Nephron progenitor cell (in vitro differentiated cells): ENCODE measurements around the gene CARD18.

Source experiments
- DNase-seq: peaks from one replicate; pipeline ENCODE4 v3.0.0; 2021
- H3K27ac Mint-ChIP-seq: 2 replicates; pipeline ENCODE4 v1.8.0; 2021; ENCODE audit warnings: mild to moderate bottlenecking, moderate library complexity, mixed read lengths
- H3K27me3 Mint-ChIP-seq: 2 replicates; pipeline ENCODE4 v1.8.0; 2021; ENCODE audit warnings: mild to moderate bottlenecking, low read depth, mixed read lengths; ENCODE audit not compliant: poor library complexity
- H3K36me3 Mint-ChIP-seq: 2 replicates; pipeline ENCODE4 v1.8.0; 2021; ENCODE audit warnings: low read depth, mixed read lengths
- H3K4me1 Mint-ChIP-seq: 2 replicates; pipeline ENCODE4 v1.8.0; 2021; ENCODE audit warnings: mixed read lengths
- H3K4me3 Mint-ChIP-seq: 2 replicates; pipeline ENCODE4 v1.8.0; 2021; ENCODE audit warnings: mild to moderate bottlenecking, moderate library complexity, mixed read lengths
- H3K9me3 Mint-ChIP-seq: 2 replicates; pipeline ENCODE4 v1.8.0; 2021; ENCODE audit warnings: mild to moderate bottlenecking, moderate library complexity, mixed read lengths
- TF ChIP-seq, protein P1 (sequence below): fragments of 200-600 bp; sonication (generic); IDR thresholded peaks from 2 replicates; pipeline ENCODE4 v1.5.0; 2021; ENCODE audit warnings: antibody characterized with exemption

CARD18 gene

DNA sequence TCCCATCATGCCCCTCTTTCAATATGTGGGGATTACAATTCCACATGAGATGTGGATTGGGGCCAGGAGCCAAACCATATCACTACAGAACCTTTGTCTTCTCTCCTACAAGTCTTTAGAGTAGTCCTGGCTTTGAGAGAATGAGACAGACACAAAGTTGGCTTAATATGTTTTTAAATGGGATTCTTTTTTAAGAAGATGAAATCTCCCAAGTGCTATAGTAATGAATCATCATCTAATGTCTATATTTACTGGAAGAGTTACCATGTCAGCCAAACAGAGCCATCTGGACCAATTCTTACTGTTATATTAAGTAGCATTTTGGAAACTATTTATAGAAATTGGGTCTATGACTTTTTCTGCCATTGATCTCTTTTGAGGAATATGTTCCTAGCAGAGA lies 38.1 kb upstream of the CARD18 start:
- Mint-ChIP-seq H3K9me3 (no peaks in the 10 kb centered on the region), H3K36me3 (no peaks in the 10 kb centered on the region), H3K27me3 (peaks cover 3% of the 10 kb centered on the region), H3K4me1 (no peaks in the 10 kb centered on the region), H3K4me3 (no peak overlapping the region), H3K27ac (no peak overlapping the region)
- DNase-seq = no peak
- TF ChIP-seq, protein P1, sequence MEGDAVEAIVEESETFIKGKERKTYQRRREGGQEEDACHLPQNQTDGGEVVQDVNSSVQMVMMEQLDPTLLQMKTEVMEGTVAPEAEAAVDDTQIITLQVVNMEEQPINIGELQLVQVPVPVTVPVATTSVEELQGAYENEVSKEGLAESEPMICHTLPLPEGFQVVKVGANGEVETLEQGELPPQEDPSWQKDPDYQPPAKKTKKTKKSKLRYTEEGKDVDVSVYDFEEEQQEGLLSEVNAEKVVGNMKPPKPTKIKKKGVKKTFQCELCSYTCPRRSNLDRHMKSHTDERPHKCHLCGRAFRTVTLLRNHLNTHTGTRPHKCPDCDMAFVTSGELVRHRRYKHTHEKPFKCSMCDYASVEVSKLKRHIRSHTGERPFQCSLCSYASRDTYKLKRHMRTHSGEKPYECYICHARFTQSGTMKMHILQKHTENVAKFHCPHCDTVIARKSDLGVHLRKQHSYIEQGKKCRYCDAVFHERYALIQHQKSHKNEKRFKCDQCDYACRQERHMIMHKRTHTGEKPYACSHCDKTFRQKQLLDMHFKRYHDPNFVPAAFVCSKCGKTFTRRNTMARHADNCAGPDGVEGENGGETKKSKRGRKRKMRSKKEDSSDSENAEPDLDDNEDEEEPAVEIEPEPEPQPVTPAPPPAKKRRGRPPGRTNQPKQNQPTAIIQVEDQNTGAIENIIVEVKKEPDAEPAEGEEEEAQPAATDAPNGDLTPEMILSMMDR = no peak

DNA sequence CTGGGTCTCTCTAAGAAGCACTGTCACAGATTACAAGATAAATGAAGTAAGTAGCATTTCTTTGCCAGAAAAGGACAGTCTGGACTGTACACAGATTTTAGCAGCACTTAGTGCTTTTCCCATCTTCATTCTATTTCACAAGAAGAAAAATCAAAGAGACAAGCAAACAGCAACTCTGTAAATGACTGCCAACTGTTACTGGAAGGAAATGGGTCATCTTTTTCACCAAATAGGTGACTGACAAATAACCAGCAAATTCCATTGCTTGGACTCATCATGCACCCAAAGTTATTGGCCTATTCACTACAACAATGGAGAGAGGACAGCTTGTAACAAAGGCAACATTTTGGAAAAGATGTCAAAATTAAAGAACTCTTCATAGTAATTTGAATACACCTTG lies 28.9 kb upstream of the CARD18 start:
- H3K4me3 Mint-ChIP-seq = no peak overlapping the region
- no peaks in the 10 kb centered on the region for H3K27me3 Mint-ChIP-seq
- no peaks in the 10 kb centered on the region for H3K4me1 Mint-ChIP-seq
- H3K27ac Mint-ChIP-seq = no peak overlapping the region
- no peaks in the 10 kb centered on the region for H3K36me3 Mint-ChIP-seq
- TF ChIP-seq, protein P1 = no peak
- peaks cover 4% of the 10 kb centered on the region for H3K9me3 Mint-ChIP-seq
- no peak for DNase-seq

DNA sequence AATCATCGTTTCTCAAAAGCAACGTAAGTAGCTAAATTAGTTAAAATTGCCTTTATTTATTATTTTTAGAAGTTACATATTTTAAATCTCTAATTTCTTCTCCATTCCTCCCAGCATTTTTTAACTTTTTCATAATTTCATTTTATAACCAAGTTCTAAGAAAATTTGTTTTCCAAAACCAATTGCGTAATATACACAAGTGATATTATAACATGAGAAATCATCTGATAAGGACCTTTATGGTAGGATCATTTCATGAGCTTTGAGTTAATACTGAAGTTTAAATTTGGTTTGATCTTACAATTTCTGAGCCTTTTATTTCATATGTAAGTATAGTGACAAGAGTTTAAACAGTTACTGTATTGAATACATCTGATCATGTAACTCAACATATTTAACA lies 27.7 kb upstream of the CARD18 start:
- Mint-ChIP-seq H3K36me3 (no peaks in the 10 kb centered on the region), H3K27me3 (peaks cover 3% of the 10 kb centered on the region), H3K9me3 (peaks cover 4% of the 10 kb centered on the region), H3K27ac (no peak overlapping the region), H3K4me3 (no peak overlapping the region), H3K4me1 (no peaks in the 10 kb centered on the region)
- DNase-seq = no peak
- TF ChIP-seq, protein P1 = no peak

DNA sequence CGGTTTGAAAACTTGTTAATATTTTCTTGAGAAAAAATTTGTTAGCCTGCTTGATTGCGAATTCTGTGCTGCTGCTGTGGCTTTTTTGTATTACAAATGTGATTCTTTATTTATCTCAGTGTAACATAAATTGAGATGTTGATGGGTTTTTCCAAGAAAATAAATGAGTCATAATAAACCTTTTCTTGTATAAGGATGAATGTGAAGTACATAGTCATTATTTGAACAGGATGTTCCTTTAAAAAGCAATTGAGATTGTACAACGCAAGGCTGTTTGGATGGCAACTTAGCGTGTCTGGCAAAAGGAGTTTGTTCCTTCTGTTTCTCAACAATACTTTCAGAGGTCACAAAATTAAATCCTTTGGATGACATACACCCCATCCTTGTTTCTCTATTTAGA lies 24.6 kb upstream of the CARD18 start:
- no peak overlapping the region for H3K27ac Mint-ChIP-seq
- H3K4me3 Mint-ChIP-seq = no peak overlapping the region
- TF ChIP-seq, protein P1 = no peak
- H3K27me3 Mint-ChIP-seq = peaks cover 3% of the 10 kb centered on the region
- H3K9me3 Mint-ChIP-seq = no peaks in the 10 kb centered on the region
- no peak for DNase-seq
- H3K36me3 Mint-ChIP-seq = no peaks in the 10 kb centered on the region
- no peaks in the 10 kb centered on the region for H3K4me1 Mint-ChIP-seq

DNA sequence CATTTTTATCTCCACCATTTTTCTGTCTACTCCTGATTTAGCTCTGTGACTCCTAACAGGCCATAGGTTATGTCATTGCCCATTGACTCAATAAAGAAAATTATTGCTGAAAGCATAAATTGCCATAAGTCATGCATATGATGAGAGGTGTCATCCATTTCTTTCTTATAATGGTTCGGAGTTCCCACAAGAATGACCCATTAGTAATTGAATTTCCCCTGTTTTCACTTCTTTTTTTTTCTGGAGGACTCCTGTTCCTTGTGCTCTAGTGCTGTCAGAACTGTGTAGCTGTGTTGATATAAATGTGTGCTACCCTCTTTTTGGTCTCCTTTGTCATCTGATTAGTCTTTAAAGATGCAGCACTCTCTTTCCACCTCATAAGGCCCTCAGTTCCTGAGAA lies 22.9 kb upstream of the CARD18 start:
- Mint-ChIP-seq H3K4me3 (no peak overlapping the region), H3K4me1 (no peaks in the 10 kb centered on the region), H3K27me3 (peaks cover 3% of the 10 kb centered on the region), H3K36me3 (no peaks in the 10 kb centered on the region), H3K27ac (no peak overlapping the region), H3K9me3 (no peaks in the 10 kb centered on the region)
- TF ChIP-seq, protein P1 = no peak
- no peak for DNase-seq

DNA sequence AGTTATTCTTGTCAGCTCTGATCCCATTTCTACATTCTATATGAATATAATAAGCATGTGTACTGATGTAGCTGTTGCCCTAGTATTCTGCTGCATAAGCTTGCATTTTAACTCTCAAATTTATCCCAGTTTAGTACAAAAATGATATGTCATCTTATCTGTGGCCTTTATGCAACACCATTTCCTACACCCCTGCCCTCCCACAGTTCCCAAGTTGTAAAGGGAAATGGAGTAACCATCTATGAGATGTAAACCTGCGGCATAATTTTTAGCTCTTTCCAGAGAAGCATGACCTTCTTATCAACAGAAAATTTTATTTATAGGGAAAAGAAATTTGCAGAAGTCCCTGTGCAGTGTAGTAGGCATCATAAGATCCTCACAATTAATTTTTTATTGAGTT lies 18.9 kb upstream of the CARD18 start:
- TF ChIP-seq, protein P1 = no peak
- Mint-ChIP-seq H3K4me1 (no peaks in the 10 kb centered on the region), H3K4me3 (no peak overlapping the region)

More for the DNA sequence above, 18.9 kb upstream of the CARD18 start:
- H3K9me3 Mint-ChIP-seq = peaks cover 3% of the 10 kb centered on the region
- no peak overlapping the region for H3K27ac Mint-ChIP-seq
- no peaks in the 10 kb centered on the region for H3K36me3 Mint-ChIP-seq
- H3K27me3 Mint-ChIP-seq = peaks cover 6% of the 10 kb centered on the region
- no peak for DNase-seq
